ENCODE results near the gene ROR1. TPM values are rescaled to one million over a fixed set of nuclear protein-coding genes. Genes with fewer than 3 reads are reported as not detected.

The ROR1 gene
- total and polyA plus RNA-seq, 2 donors (not counting 1 experiment from before 2014, with no cell fraction given), result 0.46 to 16.0 TPM

DNA sequence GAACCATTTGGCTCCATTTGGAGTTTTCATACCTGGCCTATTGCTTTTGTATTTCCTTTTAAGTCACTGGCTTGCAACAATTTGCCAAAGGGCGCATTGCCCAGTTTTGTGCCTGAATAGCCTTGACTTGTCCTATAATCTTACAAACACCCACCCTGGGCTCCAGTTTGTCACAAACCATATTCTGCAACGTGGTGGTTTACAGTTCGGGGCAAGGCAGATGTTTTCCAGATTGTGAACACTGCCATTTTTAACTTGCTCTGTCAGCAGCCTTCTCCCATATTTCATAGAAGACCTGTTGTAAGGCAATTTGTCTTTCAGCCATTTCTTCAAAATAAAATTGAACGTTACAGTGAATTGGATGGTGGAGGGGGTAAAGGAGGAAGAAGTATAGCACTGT is 376.4 kb downstream of the ROR1 start:
- Mint-ChIP-seq H3K4me3 (no peak overlapping the region), H3K27me3 (peaks cover 17% of the 10 kb centered on the region), H3K4me1 (no peaks in the 10 kb centered on the region), H3K9me3 (ENCODE audit: insufficient read depth) (no peaks in the 10 kb centered on the region), H3K27ac (no peak overlapping the region)
- intact Hi-C loops (cut with micrococcal nuclease), result no loop called here
- Histone ChIP-seq H3K9ac (ENCODE audit: low read length) (no peak overlapping the region), H3K4me3 (ENCODE audit: control extremely low read depth in 1 of 5, extremely low read depth in 1 of 5, insufficient read depth in 1 of 5, low read depth in 2 of 5, low read length in 4 of 5) (no peak overlapping the region), H3K4me2 (replicated peaks; ENCODE audit: low read depth, low read length, poor library complexity, severe bottlenecking) (no peak overlapping the region), H3K79me2 (ENCODE audit: control insufficient read depth, insufficient read depth, low read length) (no peaks in the 10 kb centered on the region), H3K4me1 (ENCODE audit: control insufficient read depth in 2 of 2, insufficient read depth in 2 of 2, low read length in 2 of 2) (no peaks in the 10 kb centered on the region), H3K36me3 (replicated peaks in 1 of 2; ENCODE audit: control extremely low read depth in 1 of 2, control insufficient read depth in 1 of 2, extremely low read depth in 1 of 2, insufficient read depth in 2 of 2, low read length in 1 of 2) (no peaks in the 10 kb centered on the region), H3K27ac (ENCODE audit: low read length in 2 of 2) (no peak overlapping the region), H2AFZ (ENCODE audit: insufficient read depth, low read depth, low read length, poor library complexity, severe bottlenecking) (no peak overlapping the region), H3K9me3 (ENCODE audit: control extremely low read depth in 1 of 3, control insufficient read depth in 2 of 3, insufficient read depth in 1 of 3, low read length in 2 of 3) (no peaks in the 10 kb centered on the region), H3K27me3 (replicated peaks in 1 of 4; ENCODE audit: control extremely low read depth in 1 of 4, control insufficient read depth in 3 of 4, insufficient read depth in 4 of 4, low read length in 3 of 4) (no peaks in the 10 kb centered on the region), H4K20me1 (ENCODE audit: control insufficient read depth, insufficient read depth, low read length, poor library complexity, severe bottlenecking) (no peaks in the 10 kb centered on the region)
- 80% methylated on average over 2 of the region's 4 CpGs for WGBS (ENCODE audit: insufficient coverage)
- ATAC-seq (ENCODE audit: low read depth), result no peak
- ChIA-PET CTCF (interaction anchor here (1.3 to 5.2 kb wide), 2 partner anchors 12 to 459 kb away, joined by 7 to 42 read pairs; no protein-coding TSS in a partner anchor), POLR2A (no interaction called here)
- TF ChIP-seq CTCF (IDR thresholded peaks at IDR 0.05), result no peak
- TF ChIP-seq EZH2 (IDR thresholded peaks at IDR 0.05; ENCODE audit: borderline replicate concordance, insufficient read depth, low read depth, low read length, poor library complexity, severe bottlenecking), result no peak
- DNase-seq, result no peak

DNA sequence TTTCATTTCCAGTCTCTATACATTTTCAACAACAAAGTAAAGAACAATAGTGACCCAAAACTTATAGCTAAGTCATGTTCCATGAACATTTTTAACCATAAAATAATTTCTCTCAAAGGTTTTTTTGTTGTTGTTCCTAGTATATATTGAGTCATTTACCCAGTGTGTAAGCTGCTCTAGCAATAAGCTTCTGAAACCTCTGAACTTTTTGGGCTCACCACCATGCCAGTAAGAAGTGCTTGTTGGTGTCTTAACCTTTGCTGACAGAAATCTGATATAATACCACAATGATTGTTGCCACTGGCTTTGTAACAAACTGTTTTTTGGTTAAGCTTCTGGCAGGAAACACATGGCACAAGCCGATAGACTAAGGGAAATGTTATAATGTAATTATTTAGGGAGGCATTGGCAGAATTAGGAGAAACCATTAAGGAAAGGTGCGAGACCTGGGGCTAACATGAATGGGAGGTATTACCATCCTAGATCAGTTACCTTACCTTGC is 377.0 kb downstream of the ROR1 start:
- Histone ChIP-seq H4K20me1 (ENCODE audit: control insufficient read depth, insufficient read depth, low read length, poor library complexity, severe bottlenecking) (no peaks in the 10 kb centered on the region), H3K4me3 (ENCODE audit: control extremely low read depth in 1 of 5, extremely low read depth in 1 of 5, insufficient read depth in 1 of 5, low read depth in 2 of 5, low read length in 4 of 5) (no peak overlapping the region), H3K4me1 (ENCODE audit: control insufficient read depth in 2 of 2, insufficient read depth in 2 of 2, low read length in 2 of 2) (no peaks in the 10 kb centered on the region), H3K36me3 (replicated peaks in 1 of 2; ENCODE audit: control extremely low read depth in 1 of 2, control insufficient read depth in 1 of 2, extremely low read depth in 1 of 2, insufficient read depth in 2 of 2, low read length in 1 of 2) (no peaks in the 10 kb centered on the region), H3K4me2 (replicated peaks; ENCODE audit: low read depth, low read length, poor library complexity, severe bottlenecking) (no peak overlapping the region), H3K27me3 (replicated peaks in 1 of 4; ENCODE audit: control extremely low read depth in 1 of 4, control insufficient read depth in 3 of 4, insufficient read depth in 4 of 4, low read length in 3 of 4) (no peaks in the 10 kb centered on the region), H3K9me3 (ENCODE audit: control extremely low read depth in 1 of 3, control insufficient read depth in 2 of 3, insufficient read depth in 1 of 3, low read length in 2 of 3) (no peaks in the 10 kb centered on the region), H2AFZ (ENCODE audit: insufficient read depth, low read depth, low read length, poor library complexity, severe bottlenecking) (no peak overlapping the region), H3K79me2 (ENCODE audit: control insufficient read depth, insufficient read depth, low read length) (no peaks in the 10 kb centered on the region), H3K27ac (ENCODE audit: low read length in 2 of 2) (no peak overlapping the region), H3K9ac (ENCODE audit: low read length) (no peak overlapping the region)
- Mint-ChIP-seq H3K9me3 (ENCODE audit: insufficient read depth) (no peaks in the 10 kb centered on the region), H3K27me3 (peaks cover 17% of the 10 kb centered on the region), H3K4me1 (no peaks in the 10 kb centered on the region), H3K27ac (no peak overlapping the region), H3K4me3 (no peak overlapping the region)
- no peak for ATAC-seq (ENCODE audit: low read depth)
- intact Hi-C loops (cut with micrococcal nuclease), result no loop called here
- ChIA-PET POLR2A (no interaction called here), CTCF (interaction anchor here (1.3 to 5.2 kb wide), 2 partner anchors 13 to 459 kb away, joined by 7 to 42 read pairs; no protein-coding TSS in a partner anchor)
- WGBS (ENCODE audit: insufficient coverage), result no CpG with 5 or more reads among the region's 2 CpGs
- TF ChIP-seq CTCF (IDR thresholded peaks at IDR 0.05) (no peak), EZH2 (IDR thresholded peaks at IDR 0.05; ENCODE audit: borderline replicate concordance, insufficient read depth, low read depth, low read length, poor library complexity, severe bottlenecking) (no peak)
- DNase-seq, result no peak
